H1 (cell line): ENCODE results near the gene TEX14. TPM values are rescaled to one million over a fixed set of nuclear protein-coding genes. Genes with fewer than 3 reads are reported as not detected.

Experiments
- CTCF ChIA-PET: fragments of 300-600 bp; sonication (Branson Sonifier 250); formaldehyde crosslinking; loops from one replicate; lab custom pipeline; 2021; ENCODE audit not compliant: partially characterized antibody; lab: Charles Lee
- POLR2A ChIA-PET: fragments of 300-600 bp; sonication (Branson Sonifier 250); formaldehyde crosslinking; loops from one replicate; lab custom pipeline; 2021; ENCODE audit warnings: inconsistent platforms; ENCODE audit not compliant: partially characterized antibody; lab: Charles Lee
- DNase-seq, 2 experiments: peaks; one replicate each; pipeline versions ENCODE4 v3.0.0 to v3.0.0-alpha.2; 2010 to 2022; ENCODE audit warnings: low spot score in 2 of 2, low read depth in 1 of 2, mixed read lengths in 1 of 2
- FAIRE-seq: peaks from 2 replicates; lab custom pipeline; 2011; peaks lifted over from hg19 to GRCh38; lab: Jason Lieb, UNC
- H2AFZ ChIP-seq: 2 replicates; pipeline ENCODE4 v1.8.1; 2012; ENCODE audit warnings: low read length, inconsistent platforms
- H2AK5ac ChIP-seq: 2 replicates; pipeline ENCODE4 v1.6.1; 2013; ENCODE audit warnings: low read depth, low read length
- H2BK120ac ChIP-seq: replicated peaks from 2 replicates; pipeline ENCODE3; 2013; ENCODE audit warnings: low read depth, low read length, inconsistent platforms
- H2BK12ac ChIP-seq: 2 replicates; pipeline ENCODE4 v1.6.1; 2013; ENCODE audit warnings: low read depth, low read length
- H2BK15ac ChIP-seq: 2 replicates; pipeline ENCODE4 v1.6.1; 2013; ENCODE audit warnings: low read length
- H2BK20ac ChIP-seq: 2 replicates; pipeline ENCODE4 v1.6.1; 2013; ENCODE audit warnings: low read length
- H2BK5ac ChIP-seq: 2 replicates; pipeline ENCODE4 v1.6.1; 2013; ENCODE audit warnings: low read depth, low read length
- H3K14ac ChIP-seq: 2 replicates; pipeline ENCODE4 v1.6.1; 2013; ENCODE audit warnings: inconsistent platforms; ENCODE audit not compliant: insufficient read length
- H3K18ac ChIP-seq: 2 replicates; pipeline ENCODE4 v1.6.1; 2013; ENCODE audit warnings: low read length; ENCODE audit errors: extremely low read depth
- H3K23ac ChIP-seq: 2 replicates; pipeline ENCODE4 v1.6.1; 2013; ENCODE audit warnings: inconsistent platforms; ENCODE audit not compliant: insufficient read length
- H3K23me2 ChIP-seq: 2 replicates; pipeline ENCODE4 v1.6.1; 2013; ENCODE audit warnings: low read depth, low read length
- H3K27ac ChIP-seq: 2 replicates; pipeline ENCODE4 v1.6.1; 2011; ENCODE audit warnings: low read depth, low read length, inconsistent platforms
- H3K27me3 ChIP-seq, 4 experiments: replicated peaks in 1 of 4; 1 replicate in 1 of 4; 2 replicates in 3 of 4; pipeline versions ENCODE4 v1.6.1 to v1.8.1; 2011 to 2013; ENCODE audit warnings: low read length in 3 of 4, mild to moderate bottlenecking in 3 of 4, inconsistent platforms in 2 of 4, mixed read lengths in 2 of 4, moderate library complexity in 1 of 4; ENCODE audit not compliant: control insufficient read depth in 3 of 4, insufficient read depth in 3 of 4; ENCODE audit errors: extremely low read depth in 1 of 4
- H3K36me3 ChIP-seq, 4 experiments: 2 replicates each; pipeline versions ENCODE4 v1.6.1 to v1.8.1; 2011 to 2013; ENCODE audit warnings: mild to moderate bottlenecking in 4 of 4, low read length in 3 of 4, moderate library complexity in 2 of 4, control low read depth in 1 of 4, inconsistent platforms in 1 of 4; ENCODE audit not compliant: insufficient read depth in 4 of 4, control insufficient read depth in 2 of 4
- H3K4ac ChIP-seq: replicated peaks from 2 replicates; pipeline ENCODE3; 2013; ENCODE audit warnings: low read length, low read depth, mixed read lengths, inconsistent platforms; ENCODE audit not compliant: insufficient read length
- H3K4me1 ChIP-seq, 4 experiments: replicated peaks in 1 of 4; 1 replicate in 1 of 4; 2 replicates in 3 of 4; pipeline versions ENCODE4 v1.6.1 to v1.8.1; 2011 to 2013; ENCODE audit warnings: low read length in 3 of 4, inconsistent platforms in 2 of 4, mixed read lengths in 1 of 4; ENCODE audit not compliant: insufficient read depth in 4 of 4, control insufficient read depth in 3 of 4
- H3K4me2 ChIP-seq, 2 experiments: 2 replicates each; pipeline versions ENCODE4 v1.6.1 to v1.8.1; 2011 to 2013; ENCODE audit warnings: low read depth in 2 of 2, low read length in 2 of 2, control low read depth in 1 of 2, inconsistent platforms in 1 of 2, mild to moderate bottlenecking in 1 of 2; ENCODE audit not compliant: insufficient read depth in 1 of 2
- H3K4me3 ChIP-seq, 4 experiments: fragments of 200-600, 300-600 bp in 1 of 4; sonication (generic), shearing (Covaris generic), sonication (Bioruptor Twin) in 1 of 4; 2 replicates each; pipeline versions ENCODE4 v1.5.1 to v1.8.1; 2011 to 2016; ENCODE audit warnings: low read length in 4 of 4, low read depth in 3 of 4, control low read depth in 2 of 4, inconsistent platforms in 2 of 4, mild to moderate bottlenecking in 2 of 4, mixed read lengths in 1 of 4, moderate library complexity in 1 of 4; ENCODE audit not compliant: insufficient read depth in 2 of 4; ENCODE audit errors: extremely low read depth in 1 of 4
- H3K56ac ChIP-seq: replicated peaks from 2 replicates; pipeline ENCODE3; 2013; ENCODE audit warnings: low read depth, mild to moderate bottlenecking, mixed read lengths, low read length, inconsistent platforms; ENCODE audit not compliant: insufficient read length
- H3K79me1 ChIP-seq: 2 replicates; pipeline ENCODE4 v1.6.1; 2013; ENCODE audit warnings: low read depth, low read length, control low read depth
- H3K79me2 ChIP-seq, 2 experiments: 2 replicates each; pipeline versions ENCODE4 v1.6.1 to v1.8.1; 2012 to 2013; ENCODE audit warnings: low read length in 2 of 2, mild to moderate bottlenecking in 2 of 2, inconsistent platforms in 1 of 2; ENCODE audit not compliant: insufficient read depth in 2 of 2, control insufficient read depth in 1 of 2
- H3K9ac ChIP-seq, 4 experiments: replicated peaks in 1 of 4; 1 replicate in 1 of 4; 2 replicates in 3 of 4; pipeline versions ENCODE4 v1.6.1 to v1.8.1; 2011 to 2013; ENCODE audit warnings: low read depth in 3 of 4, low read length in 3 of 4, control low read depth in 2 of 4, mild to moderate bottlenecking in 2 of 4, moderate library complexity in 2 of 4, inconsistent platforms in 1 of 4; ENCODE audit errors: extremely low read depth in 1 of 4
- H3K9me3 ChIP-seq, 2 experiments: 2 replicates each; pipeline versions ENCODE4 v1.6.1 to v1.8.1; 2012 to 2013; ENCODE audit warnings: mild to moderate bottlenecking in 2 of 2, moderate library complexity in 2 of 2, control low read depth in 1 of 2, inconsistent platforms in 1 of 2, low read depth in 1 of 2, low read length in 1 of 2, mixed read lengths in 1 of 2; ENCODE audit not compliant: insufficient read depth in 2 of 2
- H4K20me1 ChIP-seq, 2 experiments: replicated peaks in 1 of 2; 2 replicates each; pipeline versions ENCODE3 to v1.8.1; 2011 to 2013; ENCODE audit warnings: inconsistent platforms in 2 of 2, low read length in 2 of 2, mild to moderate bottlenecking in 1 of 2; ENCODE audit not compliant: insufficient read depth in 2 of 2, control insufficient read depth in 1 of 2
- H4K5ac ChIP-seq: 2 replicates; pipeline ENCODE4 v1.6.1; 2013; ENCODE audit warnings: low read length, low read depth, mixed read lengths, inconsistent platforms; ENCODE audit not compliant: insufficient read length
- H4K8ac ChIP-seq: 2 replicates; pipeline ENCODE4 v1.8.0; 2013; ENCODE audit warnings: mild to moderate bottlenecking, moderate library complexity, low read length, inconsistent platforms; ENCODE audit not compliant: insufficient read depth; ENCODE audit errors: extremely low read depth
- H4K91ac ChIP-seq: replicated peaks from 2 replicates; pipeline ENCODE3; 2013; ENCODE audit warnings: low read length, mixed read lengths, inconsistent platforms; ENCODE audit not compliant: insufficient read length
- EZH2 ChIP-seq: fragments of 200-600 bp; sonication (generic); IDR thresholded peaks from 2 replicates; pipeline ENCODE4 v1.7.1; 2012; ENCODE audit warnings: low read depth, mild to moderate bottlenecking, moderate library complexity, low read length, inconsistent platforms; ENCODE audit not compliant: severe bottlenecking
- JUND ChIP-seq: IDR thresholded peaks from 2 replicates; pipeline ENCODE4 v1.6.1; 2011; ENCODE audit warnings: mild to moderate bottlenecking, improper control_type of control experiment, low read length
- PHF8 ChIP-seq: fragments of 200-600 bp; sonication (generic); conservative IDR thresholded peaks from 2 replicates; pipeline ENCODE4 v1.7.1; 2012; ENCODE audit warnings: low read depth, mild to moderate bottlenecking, inconsistent platforms, low read length, moderate library complexity
- POLR2A ChIP-seq, 2 experiments: IDR thresholded peaks; 1 replicate in 1 of 2; 2 replicates in 1 of 2; pipeline ENCODE4 v1.6.1; 2011; ENCODE audit warnings: low read depth in 2 of 2, low read length in 2 of 2, mild to moderate bottlenecking in 2 of 2; ENCODE audit errors: control extremely low read depth in 1 of 2
- POLR2AphosphoS5 ChIP-seq: IDR thresholded peaks from 2 replicates; pipeline ENCODE4 v1.6.1; 2011; ENCODE audit warnings: low read depth, low read length
- RXRA ChIP-seq: IDR thresholded peaks from 2 replicates; pipeline ENCODE4 v1.6.1; 2011; ENCODE audit warnings: low read depth, mild to moderate bottlenecking, low read length, moderate library complexity; ENCODE audit not compliant: insufficient read depth
- WGBS, 2 experiments: shearing (Covaris generic) in 1 of 2; methylation state at CpG; one replicate each; pipeline versions ENCODE4 v1.1.6 to v1.1.7; 2013 to 2015; ENCODE audit warnings: low lambda C conversion rate in 2 of 2, mixed read lengths in 2 of 2, inconsistent platforms in 1 of 2, low coverage in 1 of 2, missing lambda C conversion rate in 1 of 2; ENCODE audit not compliant: insufficient replicate concordance in 2 of 2, insufficient coverage in 1 of 2, insufficient read length in 1 of 2; ENCODE audit errors: extremely low coverage in 1 of 2, missing lambda C conversion rate in 1 of 2; 5-methylcytosine and 5-hydroxymethylcytosine counted together
- polyA plus RNA-seq, 7 experiments: library from polyadenylated mRNA; depleted of rRNA in 3 of 7; stranded (reverse) in 5 of 7; unstranded in 2 of 7; fragments of >200 nt in 5 of 7; fragments of 200-250 nt in 2 of 7; gene quantifications; 1 replicate in 5 of 7; 2 replicates in 1 of 7; 4 replicates in 1 of 7; pipeline versions ENCODE4 v1.2.1 to v1.2.3, GENCODE V29; 2011 to 2013; ENCODE audit warnings: missing spikeins in 2 of 7, mixed read lengths in 2 of 7
- total RNA-seq: library from RNA; stranded (reverse); fragmentation: NEBNext Ultra II Directional; extraction: Animal tissue kit (Norgen Biotek cat#: 25700); gene quantifications from 2 replicates; pipeline ENCODE4 v1.2.1, GENCODE V29; 2021
- TF ChIP-seq, protein P1 (sequence below), 3 experiments: IDR thresholded peaks; 1 replicate in 2 of 3; 2 replicates in 1 of 3; pipeline versions ENCODE4 v1.5.1 to v1.6.1; 2011; ENCODE audit warnings: low read length in 3 of 3, mild to moderate bottlenecking in 3 of 3, inconsistent platforms in 2 of 3, low read depth in 1 of 3, moderate library complexity in 1 of 3; ENCODE audit not compliant: insufficient read depth in 1 of 3; ENCODE audit errors: control extremely low read depth in 1 of 3

Gene TEX14
- total and polyA plus RNA-seq, 2 of the 8 experiments (the other 6 are each of a cell fraction or from before 2014, with no cell fraction given): 0.83 to 2.5 TPM

GRCh38 chr17:58591455-58591854, 100.4 kb downstream of the TEX14 start:
- H3K9me3 ChIP-seq: no peaks in the 10 kb centered on the region
- H3K79me2 ChIP-seq: no peaks in the 10 kb centered on the region
- no peak for FAIRE-seq
- TF ChIP-seq, protein P1, sequence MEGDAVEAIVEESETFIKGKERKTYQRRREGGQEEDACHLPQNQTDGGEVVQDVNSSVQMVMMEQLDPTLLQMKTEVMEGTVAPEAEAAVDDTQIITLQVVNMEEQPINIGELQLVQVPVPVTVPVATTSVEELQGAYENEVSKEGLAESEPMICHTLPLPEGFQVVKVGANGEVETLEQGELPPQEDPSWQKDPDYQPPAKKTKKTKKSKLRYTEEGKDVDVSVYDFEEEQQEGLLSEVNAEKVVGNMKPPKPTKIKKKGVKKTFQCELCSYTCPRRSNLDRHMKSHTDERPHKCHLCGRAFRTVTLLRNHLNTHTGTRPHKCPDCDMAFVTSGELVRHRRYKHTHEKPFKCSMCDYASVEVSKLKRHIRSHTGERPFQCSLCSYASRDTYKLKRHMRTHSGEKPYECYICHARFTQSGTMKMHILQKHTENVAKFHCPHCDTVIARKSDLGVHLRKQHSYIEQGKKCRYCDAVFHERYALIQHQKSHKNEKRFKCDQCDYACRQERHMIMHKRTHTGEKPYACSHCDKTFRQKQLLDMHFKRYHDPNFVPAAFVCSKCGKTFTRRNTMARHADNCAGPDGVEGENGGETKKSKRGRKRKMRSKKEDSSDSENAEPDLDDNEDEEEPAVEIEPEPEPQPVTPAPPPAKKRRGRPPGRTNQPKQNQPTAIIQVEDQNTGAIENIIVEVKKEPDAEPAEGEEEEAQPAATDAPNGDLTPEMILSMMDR (IDR thresholded peaks at IDR 0.05; ENCODE audit: control extremely low read depth in 1 of 3, insufficient read depth in 1 of 3, low read depth in 1 of 3, low read length in 3 of 3): peak in 1 of 3 experiments; percentile 1; a peak in 2 of 4 replicates
- no peak for TF ChIP-seq POLR2AphosphoS5
- no peak for TF ChIP-seq PHF8
- no peak for TF ChIP-seq EZH2
- no peak for TF ChIP-seq JUND
- TF ChIP-seq POLR2A (IDR thresholded peaks at IDR 0.05; ENCODE audit: control extremely low read depth in 1 of 2, low read depth in 2 of 2, low read length in 2 of 2): no peak
- TF ChIP-seq RXRA: no peak
- H4K20me1 ChIP-seq: no peaks in the 10 kb centered on the region
- H3K4me1 ChIP-seq: no peaks in the 10 kb centered on the region
- H2AK5ac ChIP-seq: no peak overlapping the region
- H4K8ac ChIP-seq: no peak overlapping the region
- no peak overlapping the region for H2BK15ac ChIP-seq
- H3K56ac ChIP-seq: no peak overlapping the region
- no peak overlapping the region for H3K23ac ChIP-seq
- H3K4me3 ChIP-seq: no peak overlapping the region
- no peak overlapping the region for H4K5ac ChIP-seq
- H2AFZ ChIP-seq: no peak overlapping the region
- H3K4me2 ChIP-seq: no peak overlapping the region
- H3K18ac ChIP-seq: no peak overlapping the region
- no peak for DNase-seq
- no peak overlapping the region for H3K27ac ChIP-seq
- H3K27me3 ChIP-seq: no peaks in the 10 kb centered on the region
- H2BK12ac ChIP-seq: no peak overlapping the region
- no peak overlapping the region for H3K14ac ChIP-seq
- no peak overlapping the region for H2BK120ac ChIP-seq
- no peak overlapping the region for H2BK20ac ChIP-seq
- H3K9ac ChIP-seq: no peak overlapping the region
- CTCF ChIA-PET: interaction anchor here (0.7 to 1.4 kb wide), 5 partner anchors 15 to 96 kb away, joined by 3 to 4 read pairs (median 4); no protein-coding TSS in a partner anchor
- WGBS, 2 experiments: 89% methylated on average over 6 of the region's 6 CpGs; no CpG with 5 or more reads in 1 of the 2 experiments
- H3K23me2 ChIP-seq: no peaks in the 10 kb centered on the region
- POLR2A ChIA-PET: no interaction called here
- no peaks in the 10 kb centered on the region for H3K79me1 ChIP-seq
- H3K36me3 ChIP-seq: no peaks in the 10 kb centered on the region
- no peak overlapping the region for H4K91ac ChIP-seq
- H3K4ac ChIP-seq: no peak overlapping the region
- H2BK5ac ChIP-seq: no peak overlapping the region
